ENCODE results near the gene AHSG.
A peak's percentile ranks its signal among the peaks of the same experiment; 100 is the strongest.

Gene AHSG

GRCh38 chr3:186589121-186589520 lies 23.7 kb upstream of the AHSG start:
- H3K9ac ChIP-seq (ENCODE audit: low read depth, low read length, poor library complexity, severe bottlenecking) = no peak overlapping the region
- peaks cover 7% of the 10 kb centered on the region for H3K4me1 ChIP-seq (ENCODE audit: insufficient read depth, low read length, poor library complexity, severe bottlenecking)
- H3K4me3 ChIP-seq (ENCODE audit: low read length, poor library complexity, severe bottlenecking) = no peak overlapping the region
- TF ChIP-seq CTCF (conservative IDR thresholded peaks at IDR 0.05; ENCODE audit: low read length) = peak; percentile 56
- no peak for TF ChIP-seq EZH2phosphoT487 (IDR thresholded peaks at IDR 0.05; ENCODE audit: borderline replicate concordance)
- no peaks in the 10 kb centered on the region for H4K20me1 ChIP-seq (ENCODE audit: insufficient read depth, low read length, poor library complexity, severe bottlenecking)
- no peak overlapping the region for H3K4me2 ChIP-seq (ENCODE audit: low read depth, low read length, poor library complexity, severe bottlenecking)
- H3K36me3 ChIP-seq (ENCODE audit: insufficient read depth, low read length) = peaks cover 21% of the 10 kb centered on the region; the same call in 1 of the 2 replicates
- no peaks in the 10 kb centered on the region for H3K79me2 ChIP-seq (ENCODE audit: insufficient read depth, low read length)
- H3K9me2 ChIP-seq (replicated peaks; ENCODE audit: low read depth, low read length) = no peaks in the 10 kb centered on the region
- no peaks in the 10 kb centered on the region for H3K27me3 ChIP-seq (ENCODE audit: insufficient read depth, low read length, poor library complexity, severe bottlenecking)
- H3K9me3 ChIP-seq (ENCODE audit: insufficient read depth, low read depth, low read length) = no peaks in the 10 kb centered on the region
- H2AFZ ChIP-seq (ENCODE audit: low read length) = no peak overlapping the region
- H3F3A ChIP-seq (ENCODE audit: low read depth) = no peaks in the 10 kb centered on the region

DNA sequence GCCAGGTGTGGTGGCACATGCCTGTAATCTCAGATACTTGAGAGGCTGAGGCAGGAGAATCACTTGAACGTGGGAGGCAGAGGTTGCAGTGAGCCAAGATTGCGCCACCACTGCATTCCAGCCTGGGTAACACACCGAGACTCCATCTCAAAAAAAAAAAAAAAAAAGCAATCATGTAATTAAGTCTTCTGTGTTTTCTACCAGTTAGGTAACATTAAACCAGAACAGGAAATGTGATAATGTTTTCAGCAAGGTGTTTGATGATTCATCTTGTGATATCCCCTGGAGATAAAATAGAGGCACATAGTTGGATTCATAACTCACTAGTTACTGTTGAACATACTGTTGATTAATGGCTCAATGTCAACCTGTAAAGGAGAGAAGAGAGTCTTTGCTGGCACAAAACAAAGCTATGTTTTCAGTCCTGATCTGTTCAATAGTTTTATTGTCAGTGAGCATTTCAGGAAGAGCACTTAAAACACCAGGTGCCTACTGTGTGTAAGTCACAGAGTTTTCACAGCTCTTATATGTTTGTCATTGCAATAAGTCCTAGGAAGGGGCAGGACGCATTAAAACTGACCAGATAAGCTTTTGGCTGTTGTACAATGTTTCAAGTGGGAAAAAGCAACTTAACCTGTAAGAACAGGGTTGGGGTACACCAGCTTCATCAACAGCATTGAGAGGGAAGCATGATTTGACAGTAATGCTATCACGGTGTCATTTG lies 22.8 kb upstream of the AHSG start:
- Histone ChIP-seq H3K9me3 (ENCODE audit: insufficient read depth, low read depth, low read length) (no peaks in the 10 kb centered on the region), H4K20me1 (ENCODE audit: insufficient read depth, low read length, poor library complexity, severe bottlenecking) (no peaks in the 10 kb centered on the region), H3K27me3 (ENCODE audit: insufficient read depth, low read length, poor library complexity, severe bottlenecking) (no peaks in the 10 kb centered on the region), H3K9me2 (replicated peaks; ENCODE audit: low read depth, low read length) (no peaks in the 10 kb centered on the region), H3K4me2 (ENCODE audit: low read depth, low read length, poor library complexity, severe bottlenecking) (peak overlapping the region; percentile 0), H3K79me2 (ENCODE audit: insufficient read depth, low read length) (no peaks in the 10 kb centered on the region), H2AFZ (ENCODE audit: low read length) (no peak overlapping the region), H3K9ac (ENCODE audit: low read depth, low read length, poor library complexity, severe bottlenecking) (no peak overlapping the region), H3K36me3 (ENCODE audit: insufficient read depth, low read length) (peaks cover 12% of the 10 kb centered on the region; the same call in 1 of the 2 replicates), H3K4me1 (ENCODE audit: insufficient read depth, low read length, poor library complexity, severe bottlenecking) (peaks cover 7% of the 10 kb centered on the region), H3K4me3 (ENCODE audit: low read length, poor library complexity, severe bottlenecking) (no peak overlapping the region), H3F3A (ENCODE audit: low read depth) (no peaks in the 10 kb centered on the region)
- no peak for TF ChIP-seq EZH2phosphoT487 (IDR thresholded peaks at IDR 0.05; ENCODE audit: borderline replicate concordance)
- no peak for TF ChIP-seq CTCF (conservative IDR thresholded peaks at IDR 0.05; ENCODE audit: low read length)

GRCh38 chr3:186590580-186591295 lies 22.1 kb upstream of the AHSG start:
- H3K9me2 ChIP-seq (replicated peaks; ENCODE audit: low read depth, low read length) = no peaks in the 10 kb centered on the region
- H2AFZ ChIP-seq (ENCODE audit: low read length) = no peak overlapping the region
- no peaks in the 10 kb centered on the region for H3K27me3 ChIP-seq (ENCODE audit: insufficient read depth, low read length, poor library complexity, severe bottlenecking)
- no peaks in the 10 kb centered on the region for H3F3A ChIP-seq (ENCODE audit: low read depth)
- H3K4me1 ChIP-seq (ENCODE audit: insufficient read depth, low read length, poor library complexity, severe bottlenecking) = peaks cover 7% of the 10 kb centered on the region
- no peaks in the 10 kb centered on the region for H4K20me1 ChIP-seq (ENCODE audit: insufficient read depth, low read length, poor library complexity, severe bottlenecking)
- H3K9me3 ChIP-seq (ENCODE audit: insufficient read depth, low read depth, low read length) = no peaks in the 10 kb centered on the region
- H3K36me3 ChIP-seq (ENCODE audit: insufficient read depth, low read length) = peaks cover 5% of the 10 kb centered on the region; the same call in 1 of the 2 replicates
- no peak for TF ChIP-seq CTCF (conservative IDR thresholded peaks at IDR 0.05; ENCODE audit: low read length)
- no peak for TF ChIP-seq EZH2phosphoT487 (IDR thresholded peaks at IDR 0.05; ENCODE audit: borderline replicate concordance)
- H3K9ac ChIP-seq (ENCODE audit: low read depth, low read length, poor library complexity, severe bottlenecking) = no peak overlapping the region
- no peak overlapping the region for H3K4me3 ChIP-seq (ENCODE audit: low read length, poor library complexity, severe bottlenecking)
- H3K4me2 ChIP-seq (ENCODE audit: low read depth, low read length, poor library complexity, severe bottlenecking) = no peak overlapping the region
- no peaks in the 10 kb centered on the region for H3K79me2 ChIP-seq (ENCODE audit: insufficient read depth, low read length)

Measured in Loucy (cell line).